Stimulated activated CD4-positive, alpha-beta T cell treated with anti-CD3 and anti-CD28 coated beads, TNF-alpha, amount 100 ng/mL, for 24 hours (primary cell): ENCODE results near the gene IKZF1.

Experiments
- DNase-seq, 3 experiments: peaks; one replicate each; pipeline ENCODE4 v3.0.0-alpha.2; 2020; ENCODE audit warnings: low read depth in 3 of 3

IKZF1 gene

GRCh38 chr7:50355817-50356178, 51.3 kb downstream of the IKZF1 start:
- no peak for DNase-seq

- DNase-seq: no peak
Measured at GRCh38 chr7:50356212-50356944, 51.9 kb downstream of the IKZF1 start.

GRCh38 chr7:50356945-50357268, 52.4 kb downstream of the IKZF1 start:
- no peak for DNase-seq

GRCh38 chr7:50357426-50357825, 52.9 kb downstream of the IKZF1 start:
- no peak for DNase-seq

GRCh38 chr7:50358041-50358705, 53.7 kb downstream of the IKZF1 start:
- DNase-seq: no peak

GRCh38 chr7:50358779-50359178, 54.3 kb downstream of the IKZF1 start:
- no peak for DNase-seq

- DNase-seq: no peak
Measured at GRCh38 chr7:50359258-50359994, 54.9 kb downstream of the IKZF1 start.

GRCh38 chr7:50359995-50360925, 55.7 kb downstream of the IKZF1 start:
- DNase-seq: peak in 2 of 3 experiments; percentile 75 to 79

- no peak for DNase-seq
Measured at GRCh38 chr7:50362142-50362541, 57.6 kb downstream of the IKZF1 start.

- no peak for DNase-seq
Measured at GRCh38 chr7:50362712-50363282, 58.3 kb downstream of the IKZF1 start.

GRCh38 chr7:50363327-50364060, 59.0 kb downstream of the IKZF1 start:
- DNase-seq: no peak

- DNase-seq: no peak
Measured at GRCh38 chr7:50364645-50365044, 60.1 kb downstream of the IKZF1 start.

GRCh38 chr7:50366311-50366710, 61.8 kb downstream of the IKZF1 start:
- no peak for DNase-seq

GRCh38 chr7:50367100-50367499, 62.6 kb downstream of the IKZF1 start:
- no peak for DNase-seq

- DNase-seq: no peak
Measured at GRCh38 chr7:50367570-50367969, 63.1 kb downstream of the IKZF1 start.

GRCh38 chr7:50368366-50368765, 63.9 kb downstream of the IKZF1 start:
- no peak for DNase-seq

- DNase-seq: no peak
Measured at GRCh38 chr7:50369143-50370026, 64.9 kb downstream of the IKZF1 start.

GRCh38 chr7:50370884-50371283, 66.4 kb downstream of the IKZF1 start:
- DNase-seq: no peak

- no peak for DNase-seq
Measured at GRCh38 chr7:50371551-50372021, 67.1 kb downstream of the IKZF1 start.

- DNase-seq: no peak
Measured at GRCh38 chr7:50372923-50373322, 68.4 kb downstream of the IKZF1 start.
